Gastrocnemius medialis (tissue), 4 donors: Measurements from ENCODE around the gene HDAC4.

ENCODE experiments used
- POLR2A ChIP-seq, 2 donors: fragments of 450-650 bp; IDR thresholded peaks; one replicate each; pipeline ENCODE4 v1.6.1; 2017; ENCODE audit warnings: antibody characterized with exemption in 2 of 2, mild to moderate bottlenecking in 2 of 2, moderate library complexity in 2 of 2
- TF ChIP-seq, protein P1 (sequence below), 5 experiments: fragments of 450-650 bp in 3 of 5; fragments of 200-600 bp in 2 of 5; sonication (generic) in 2 of 5; IDR thresholded peaks in 4 of 5; conservative IDR thresholded peaks in 1 of 5; 1 replicate in 4 of 5; 2 replicates in 1 of 5; pipeline ENCODE4 v1.5.1; 2016 to 2019; ENCODE audit warnings: antibody characterized with exemption in 5 of 5, mild to moderate bottlenecking in 3 of 5, moderate library complexity in 3 of 5

DNA sequence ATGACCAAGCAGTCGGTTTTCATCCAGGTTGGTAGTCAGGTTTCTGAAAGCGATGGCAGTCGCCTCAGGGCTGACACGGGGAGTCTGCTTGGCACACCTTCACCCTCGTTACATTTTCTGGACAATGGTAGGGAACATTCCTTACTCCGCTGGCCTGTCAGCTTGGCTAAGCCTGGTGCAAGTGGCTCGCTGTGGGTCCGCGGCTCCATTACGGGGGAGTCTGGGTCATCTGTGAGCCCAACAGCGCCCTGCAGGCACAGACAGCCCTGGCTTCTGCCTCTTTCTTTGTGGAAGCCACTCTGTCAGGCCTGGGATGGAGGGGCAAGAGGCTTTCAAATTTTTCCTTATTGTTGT is 95.6 kb downstream of the HDAC4 start:
- TF ChIP-seq, protein P1, sequence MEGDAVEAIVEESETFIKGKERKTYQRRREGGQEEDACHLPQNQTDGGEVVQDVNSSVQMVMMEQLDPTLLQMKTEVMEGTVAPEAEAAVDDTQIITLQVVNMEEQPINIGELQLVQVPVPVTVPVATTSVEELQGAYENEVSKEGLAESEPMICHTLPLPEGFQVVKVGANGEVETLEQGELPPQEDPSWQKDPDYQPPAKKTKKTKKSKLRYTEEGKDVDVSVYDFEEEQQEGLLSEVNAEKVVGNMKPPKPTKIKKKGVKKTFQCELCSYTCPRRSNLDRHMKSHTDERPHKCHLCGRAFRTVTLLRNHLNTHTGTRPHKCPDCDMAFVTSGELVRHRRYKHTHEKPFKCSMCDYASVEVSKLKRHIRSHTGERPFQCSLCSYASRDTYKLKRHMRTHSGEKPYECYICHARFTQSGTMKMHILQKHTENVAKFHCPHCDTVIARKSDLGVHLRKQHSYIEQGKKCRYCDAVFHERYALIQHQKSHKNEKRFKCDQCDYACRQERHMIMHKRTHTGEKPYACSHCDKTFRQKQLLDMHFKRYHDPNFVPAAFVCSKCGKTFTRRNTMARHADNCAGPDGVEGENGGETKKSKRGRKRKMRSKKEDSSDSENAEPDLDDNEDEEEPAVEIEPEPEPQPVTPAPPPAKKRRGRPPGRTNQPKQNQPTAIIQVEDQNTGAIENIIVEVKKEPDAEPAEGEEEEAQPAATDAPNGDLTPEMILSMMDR (IDR thresholded peaks at IDR 0.05 in 4 of 5, conservative IDR thresholded peaks at IDR 0.05 in 1 of 5) = no peak
- TF ChIP-seq POLR2A (IDR thresholded peaks at IDR 0.05) = peak; percentile 34 to 65
